HG02571 (cell line): ENCODE measurements around the gene GUK1.
A peak's percentile ranks its signal among the peaks of the same experiment; 100 is the strongest.

Experiments
- ATAC-seq: cut with Tn5 transposase; IDR thresholded peaks from one replicate; pipeline ENCODE4 v1.9.1; 2021; ENCODE audit warnings: mild to moderate bottlenecking, moderate library complexity; ENCODE audit not compliant: unreplicated experiment

The GUK1 gene, protein sequence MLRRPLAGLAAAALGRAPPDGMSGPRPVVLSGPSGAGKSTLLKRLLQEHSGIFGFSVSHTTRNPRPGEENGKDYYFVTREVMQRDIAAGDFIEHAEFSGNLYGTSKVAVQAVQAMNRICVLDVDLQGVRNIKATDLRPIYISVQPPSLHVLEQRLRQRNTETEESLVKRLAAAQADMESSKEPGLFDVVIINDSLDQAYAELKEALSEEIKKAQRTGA

DNA sequence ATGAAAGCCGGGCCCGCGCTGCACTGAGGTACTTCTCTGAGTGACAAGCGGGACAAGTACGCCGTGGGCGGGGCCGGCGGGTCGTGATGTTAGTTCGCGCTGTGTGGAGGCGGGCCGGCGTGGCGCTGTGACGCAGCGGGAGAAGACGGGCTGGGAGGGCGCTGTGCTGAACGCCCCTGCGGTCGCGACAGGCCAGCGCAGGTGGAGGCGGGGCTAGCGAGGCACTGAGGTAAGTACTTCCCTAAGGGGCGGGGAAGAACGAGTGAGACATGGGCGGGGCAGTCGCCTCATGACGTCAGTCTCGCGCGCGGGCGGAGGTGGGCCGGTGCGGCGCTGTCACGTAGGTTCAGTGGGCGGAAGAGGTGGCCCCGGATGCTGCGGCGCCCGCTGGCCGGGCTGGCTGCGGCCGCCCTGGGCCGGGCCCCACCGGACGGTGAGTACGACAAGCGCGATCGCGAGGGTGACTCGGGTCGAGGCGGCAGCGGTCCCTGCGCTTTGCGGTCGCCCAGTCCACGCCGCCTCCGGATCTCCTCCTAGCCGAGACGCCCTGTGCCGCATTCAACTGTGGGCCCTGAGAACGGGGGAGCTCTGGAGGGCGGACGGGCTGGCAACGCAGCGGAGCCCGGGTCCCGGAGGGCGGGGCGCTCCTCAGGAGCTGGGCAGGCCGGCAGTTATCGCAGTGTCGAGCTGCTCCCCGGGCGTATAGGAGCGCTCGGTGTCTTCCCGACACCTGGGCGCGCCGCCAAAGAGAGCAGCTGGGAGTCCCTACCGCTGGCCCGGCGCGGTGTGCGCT lies at the start of gene GUK1:
Gene GUK1 (plus strand): TSS at position 349 of the 793 bp plus-strand sequence. CDS start 24 bp downstream, at position 373.
- ATAC-seq = peak; percentile 90

- ATAC-seq = no peak
Observed at GRCh38 chr1:228090613-228091081, 49.4 kb upstream of the GUK1 start.

DNA sequence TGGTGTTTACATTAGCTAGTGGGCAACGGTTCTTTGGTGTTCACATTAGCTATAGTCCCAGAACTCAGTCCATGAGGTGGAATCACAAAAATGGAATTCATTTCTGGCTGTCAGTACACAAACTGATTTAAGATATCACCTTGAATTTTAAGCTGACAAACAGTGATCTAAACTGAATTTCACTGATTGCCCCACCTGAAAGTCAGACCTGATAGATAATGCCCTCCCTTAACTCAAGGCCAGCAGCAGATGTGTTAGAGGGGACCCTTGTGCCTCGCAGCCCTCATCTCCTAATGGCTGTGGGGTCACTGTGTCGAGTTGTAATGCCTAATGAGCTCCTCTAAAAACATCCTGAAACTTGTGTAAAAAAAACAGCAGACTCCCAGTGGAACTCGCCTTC lies 49.0 kb upstream of the GUK1 start:
- ATAC-seq = no peak

DNA sequence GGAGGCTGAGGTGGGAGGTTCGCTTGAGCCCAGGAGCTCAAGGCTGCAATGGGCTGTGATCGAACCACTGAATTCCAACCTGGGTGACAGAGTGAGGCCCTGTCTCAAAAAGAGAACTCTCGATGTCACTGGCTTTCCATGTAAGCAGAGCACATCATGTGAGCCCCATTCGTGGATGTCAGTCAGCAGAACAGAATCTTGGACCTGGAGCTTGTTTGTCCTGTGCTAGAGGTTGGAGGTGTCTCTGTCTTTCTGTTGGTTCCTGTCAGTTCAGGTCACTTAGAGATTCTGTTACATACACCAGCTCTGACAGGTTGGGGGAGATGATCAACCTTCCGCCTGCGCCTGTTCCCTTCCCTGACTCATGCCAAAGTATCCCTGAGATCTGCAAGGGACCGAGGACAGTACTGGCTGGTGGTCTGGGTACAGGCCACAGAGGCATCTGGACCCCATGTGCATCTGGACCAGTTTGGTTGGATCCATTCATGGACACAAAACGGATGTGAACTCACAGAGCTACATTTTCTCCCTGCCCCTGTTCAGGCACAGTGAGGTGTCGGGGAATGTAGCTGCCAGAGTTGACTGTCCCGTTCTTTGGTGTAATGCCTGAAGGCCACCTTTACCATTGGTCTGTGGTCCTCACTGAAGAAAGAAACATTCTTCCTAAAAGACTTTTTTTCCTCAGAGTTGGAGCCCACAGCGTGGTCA lies 47.6 kb upstream of the GUK1 start:
- ATAC-seq = no peak

DNA sequence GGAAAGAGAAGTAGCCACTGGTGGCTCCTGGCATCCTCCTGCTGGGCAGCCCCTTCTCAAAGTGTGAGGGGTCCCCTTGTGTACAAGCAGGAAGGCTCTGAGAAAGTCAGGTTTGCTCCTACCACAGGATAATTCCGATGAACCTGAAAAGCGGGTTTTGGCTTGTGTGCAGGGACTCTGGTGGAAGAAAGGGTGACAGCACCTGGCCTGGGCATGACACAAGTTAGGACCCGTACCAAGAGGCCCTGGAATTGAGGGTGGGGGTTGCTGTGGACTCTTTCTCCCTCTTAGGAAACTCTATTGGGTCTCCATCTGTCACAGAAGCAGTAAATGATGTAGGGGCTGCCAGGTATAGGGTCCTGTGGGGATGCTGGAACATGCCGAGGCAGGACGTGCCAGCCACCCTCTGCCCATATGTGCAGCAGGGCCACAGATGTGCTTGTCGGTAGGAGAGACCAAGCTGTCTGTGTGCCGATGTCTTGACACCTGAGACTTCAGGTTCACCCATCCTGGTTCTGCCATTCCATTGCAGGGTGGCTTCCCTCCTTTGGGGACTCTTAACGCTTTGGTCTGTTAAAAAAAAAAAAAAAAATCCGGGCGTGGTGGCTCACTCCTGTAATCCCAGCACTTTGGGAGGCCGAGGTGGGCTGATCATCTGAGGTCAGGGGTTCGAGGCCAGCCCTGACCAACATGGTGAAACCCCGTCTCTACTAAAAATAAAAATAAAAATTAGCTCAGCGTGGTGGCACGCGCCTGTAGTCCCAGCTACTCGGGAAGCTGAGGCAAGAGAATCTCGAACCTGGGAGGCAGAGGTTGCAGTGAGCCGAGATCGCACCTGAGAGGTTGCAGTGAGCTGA lies 46.8 kb upstream of the GUK1 start:
- no peak for ATAC-seq

DNA sequence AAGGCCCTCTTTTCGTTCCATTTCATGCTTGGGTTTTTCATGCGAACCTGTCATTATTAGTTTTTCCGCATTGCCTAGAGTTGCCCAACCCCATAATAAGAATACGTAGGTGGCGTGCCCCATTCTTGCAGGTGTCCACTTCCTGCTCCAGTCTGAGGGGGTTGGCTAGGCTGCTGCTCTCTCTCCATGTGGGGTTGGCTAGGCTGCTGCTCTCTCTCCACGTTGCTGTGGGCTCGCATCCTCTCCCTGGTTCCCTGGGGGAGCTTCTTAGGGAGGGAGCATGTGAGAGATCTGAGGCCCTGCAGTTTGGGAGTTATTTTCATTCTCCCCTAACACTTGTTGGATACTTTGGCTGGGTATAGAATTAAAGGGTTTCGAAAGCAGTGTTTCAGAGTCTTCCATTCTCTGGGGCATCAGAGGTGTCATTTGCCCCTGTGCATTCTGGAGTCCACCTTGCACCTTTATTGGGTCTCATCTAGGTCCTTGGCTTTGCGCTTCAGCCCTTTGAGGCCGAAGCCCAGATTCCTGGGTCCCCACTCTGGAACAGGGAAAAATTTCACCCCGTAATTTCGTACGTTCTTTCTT lies 45.6 kb upstream of the GUK1 start:
- ATAC-seq = no peak

DNA sequence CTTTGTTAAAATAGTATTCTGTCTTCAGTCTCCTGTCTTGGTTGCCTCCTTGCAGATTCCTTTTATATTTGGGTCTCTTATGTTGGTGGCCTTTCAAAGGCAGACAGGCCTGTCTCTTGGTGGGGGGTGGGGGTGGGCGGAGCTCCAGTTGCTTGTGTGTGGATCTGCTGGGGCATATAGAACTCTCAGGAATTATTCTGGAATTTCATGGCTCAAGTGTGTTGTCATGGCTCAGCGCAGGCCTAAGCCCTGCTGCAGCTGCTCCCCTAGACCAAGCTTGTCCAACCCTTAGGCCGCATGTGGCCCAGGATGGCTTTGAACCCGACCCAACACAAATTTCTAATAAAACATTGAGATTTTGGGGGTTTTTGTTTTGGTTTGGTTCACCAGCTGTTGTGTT lies 44.9 kb upstream of the GUK1 start:
- ATAC-seq = no peak

- ATAC-seq = no peak
Observed at GRCh38 chr1:228095938-228096337, 44.1 kb upstream of the GUK1 start.

DNA sequence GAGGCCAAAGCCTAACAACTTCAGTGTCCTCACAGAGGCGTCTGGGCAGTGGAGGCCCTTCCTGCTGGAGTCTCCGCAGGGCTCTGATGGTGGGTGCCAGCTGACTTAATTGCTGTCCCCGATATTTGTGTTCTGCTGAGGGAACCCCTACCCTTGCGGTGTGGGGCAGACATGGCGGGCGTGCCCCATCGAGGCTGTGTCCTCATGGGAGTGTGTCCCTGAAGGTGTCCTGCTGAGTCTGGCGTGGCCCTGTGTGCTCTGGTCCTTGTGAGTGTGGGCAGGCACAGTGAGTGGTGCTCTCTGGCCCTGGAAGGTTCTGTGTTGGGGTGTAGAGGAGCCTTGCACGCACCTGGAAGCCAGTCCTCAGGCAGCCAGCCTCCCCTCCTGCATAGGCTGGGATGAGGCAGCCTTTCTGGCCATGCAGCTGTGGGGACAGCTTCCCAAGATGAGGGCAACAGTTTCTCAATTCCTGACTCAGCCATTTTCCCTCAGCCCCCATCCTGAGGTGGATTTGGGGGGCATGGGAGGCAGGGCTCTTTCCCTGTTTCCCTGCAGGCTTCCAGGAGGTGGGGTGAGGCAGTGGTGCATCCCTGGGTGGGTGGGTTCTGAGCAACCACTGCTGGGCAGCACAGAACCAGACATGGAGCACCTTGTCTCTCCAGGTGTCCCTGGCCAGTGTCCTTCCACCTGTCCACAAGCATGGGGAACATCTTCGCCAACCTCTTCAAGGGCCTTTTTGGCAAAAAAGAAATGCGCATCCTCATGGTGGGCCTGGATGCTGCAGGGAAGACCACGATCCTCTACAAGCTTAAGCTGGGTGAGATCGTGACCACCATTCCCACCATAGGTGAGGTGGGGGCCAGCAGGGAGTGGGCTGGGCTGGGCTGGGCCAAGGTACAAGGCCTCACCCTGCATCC lies 43.4 kb upstream of the GUK1 start:
- no peak for ATAC-seq

DNA sequence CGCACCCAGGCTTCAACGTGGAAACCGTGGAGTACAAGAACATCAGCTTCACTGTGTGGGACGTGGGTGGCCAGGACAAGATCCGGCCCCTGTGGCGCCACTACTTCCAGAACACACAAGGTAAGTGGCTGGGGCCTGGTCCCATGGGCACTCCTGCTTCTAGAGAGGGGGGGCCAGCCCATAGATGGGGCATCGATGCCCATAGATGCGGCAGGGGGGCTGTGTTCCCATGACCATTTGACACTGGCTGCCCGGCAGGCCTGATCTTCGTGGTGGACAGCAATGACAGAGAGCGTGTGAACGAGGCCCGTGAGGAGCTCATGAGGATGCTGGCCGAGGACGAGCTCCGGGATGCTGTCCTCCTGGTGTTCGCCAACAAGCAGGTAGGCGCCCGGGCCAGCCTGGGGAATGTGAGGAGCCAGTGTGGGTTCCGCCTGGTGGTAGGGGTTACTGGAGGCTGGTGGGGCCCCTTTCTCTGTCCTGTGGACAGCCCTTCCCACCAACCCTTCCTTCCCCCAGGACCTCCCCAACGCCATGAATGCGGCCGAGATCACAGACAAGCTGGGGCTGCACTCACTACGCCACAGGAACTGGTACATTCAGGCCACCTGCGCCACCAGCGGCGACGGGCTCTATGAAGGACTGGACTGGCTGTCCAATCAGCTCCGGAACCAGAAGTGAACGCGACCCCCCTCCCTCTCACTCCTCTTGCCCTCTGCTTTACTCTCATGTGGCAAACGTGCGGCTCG lies 42.6 kb upstream of the GUK1 start:
- no peak for ATAC-seq

GRCh38 chr1:228098323-228098931 lies 41.7 kb upstream of the GUK1 start:
- ATAC-seq = no peak

- ATAC-seq = no peak
Observed at GRCh38 chr1:228099331-228099732, 40.7 kb upstream of the GUK1 start.

- ATAC-seq = no peak
Observed at GRCh38 chr1:228100822-228101613, 39.1 kb upstream of the GUK1 start.

- peak; percentile 1 for ATAC-seq
Observed at GRCh38 chr1:228101614-228101993, 38.5 kb upstream of the GUK1 start.

DNA sequence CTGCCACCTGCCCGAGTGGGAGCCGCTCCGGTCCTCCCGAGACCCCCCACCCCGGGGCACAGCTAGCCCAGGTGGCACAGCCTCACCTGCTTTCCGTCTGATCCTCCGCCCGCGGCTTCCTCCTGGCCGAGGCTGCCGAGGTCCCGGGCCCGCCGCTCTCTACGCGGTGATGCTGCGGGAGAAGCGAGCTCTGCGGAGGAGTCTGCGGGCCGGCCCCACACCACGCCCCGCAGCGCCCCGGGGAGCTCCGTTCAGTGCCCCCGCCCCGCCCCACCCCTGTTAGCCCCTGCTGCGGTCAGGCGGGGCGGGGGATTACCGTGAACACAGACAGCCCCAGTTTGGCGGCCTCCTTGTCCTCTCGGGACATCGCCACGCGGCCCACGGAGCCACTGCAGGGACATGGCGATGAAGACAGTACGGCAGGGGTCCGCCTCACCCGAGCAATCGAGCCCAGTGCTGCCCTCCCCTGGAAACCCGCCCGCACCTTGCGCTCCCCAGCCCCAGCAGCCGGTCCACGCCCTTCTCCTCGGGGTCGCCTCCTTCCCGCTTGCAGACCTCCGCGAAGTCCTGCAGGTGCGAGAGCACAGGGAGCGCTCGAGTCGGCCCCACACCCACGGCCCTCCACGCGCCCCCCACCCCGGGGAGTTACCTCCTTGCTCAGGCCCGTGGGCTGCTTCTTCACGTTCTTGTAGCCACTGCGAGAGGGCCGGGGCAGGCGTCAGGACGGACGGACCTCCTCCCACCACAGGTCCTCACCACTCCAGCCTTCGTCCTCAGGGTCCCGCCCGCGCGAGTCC lies 37.9 kb upstream of the GUK1 start:
- ATAC-seq = peak; percentile 11

- peak; percentile 62 for ATAC-seq
Observed at GRCh38 chr1:228102791-228103620, 37.1 kb upstream of the GUK1 start, which contains the start of gene C1orf35. Gene C1orf35, minus strand, starts transcription at chr1:228103325. Its CDS starts 98 bp downstream, at chr1:228103227.
